Liver (tissue), 9 donors: ENCODE results near the gene OR8D2. TPM values are rescaled to one million over a fixed set of nuclear protein-coding genes. Genes with fewer than 3 reads are reported as not detected.

ENCODE experiments used
- DNase-seq: peaks from one replicate; pipeline ENCODE4 v3.0.0-alpha.2; 2017; ENCODE audit warnings: low spot score
- H3K27ac ChIP-seq, 2 donors: one replicate each; pipeline ENCODE4 v1.7.0; 2013; ENCODE audit warnings: inconsistent platforms in 2 of 2, low read length in 2 of 2, control low read depth in 1 of 2, low read depth in 1 of 2, mild to moderate bottlenecking in 1 of 2
- H3K27me3 ChIP-seq, 4 donors: one replicate each; pipeline versions ENCODE4 v1.6.1 to v1.7.0; 2013; ENCODE audit warnings: low read length in 3 of 4, inconsistent platforms in 1 of 4, mild to moderate bottlenecking in 1 of 4, moderate library complexity in 1 of 4; ENCODE audit not compliant: control insufficient read depth in 4 of 4, insufficient read depth in 4 of 4
- H3K36me3 ChIP-seq, 4 donors: one replicate each; pipeline versions ENCODE4 v1.6.1 to v1.7.0; 2013; ENCODE audit warnings: low read length in 3 of 4, mild to moderate bottlenecking in 3 of 4, low read depth in 1 of 4, moderate library complexity in 1 of 4; ENCODE audit not compliant: control insufficient read depth in 4 of 4, insufficient read depth in 3 of 4
- H3K4me1 ChIP-seq, 4 donors: one replicate each; pipeline versions ENCODE4 v1.6.1 to v1.7.0; 2013; ENCODE audit warnings: low read length in 3 of 4, mild to moderate bottlenecking in 3 of 4, moderate library complexity in 1 of 4; ENCODE audit not compliant: control insufficient read depth in 4 of 4, insufficient read depth in 4 of 4
- H3K4me3 ChIP-seq, 3 donors: one replicate each; pipeline versions ENCODE4 v1.6.1 to v1.7.0; 2013; ENCODE audit warnings: low read length in 3 of 3, control low read depth in 1 of 3, low read depth in 1 of 3, mild to moderate bottlenecking in 1 of 3
- H3K9ac ChIP-seq, 2 donors: one replicate each; pipeline ENCODE4 v1.7.0; 2013; ENCODE audit warnings: low read length in 2 of 2, mild to moderate bottlenecking in 2 of 2, moderate library complexity in 2 of 2, control low read depth in 1 of 2, low read depth in 1 of 2
- H3K9me3 ChIP-seq, 4 donors: one replicate each; pipeline versions ENCODE4 v1.6.1 to v1.7.0; 2013; ENCODE audit warnings: low read length in 3 of 4; ENCODE audit not compliant: control insufficient read depth in 4 of 4
- ATF3 ChIP-seq: IDR thresholded peaks from 2 replicates; pipeline ENCODE4 v1.6.1; 2016; ENCODE audit warnings: antibody characterized with exemption
- CTCF ChIP-seq: fragments of 150-350 bp; IDR thresholded peaks from 2 replicates; pipeline ENCODE4 v1.5.1; 2017; ENCODE audit warnings: improper control_type of control experiment, low read depth, low read length; ENCODE audit not compliant: missing input control
- EGR1 ChIP-seq, 2 donors: IDR thresholded peaks; 2 replicates each; pipeline ENCODE4 v1.6.1; 2016 to 2018; ENCODE audit warnings: antibody characterized with exemption in 2 of 2, low read depth in 2 of 2
- FOXA1 ChIP-seq: IDR thresholded peaks from 2 replicates; pipeline ENCODE4 v1.6.1; 2016; ENCODE audit warnings: antibody characterized with exemption
- FOXA2 ChIP-seq: IDR thresholded peaks from 2 replicates; pipeline ENCODE4 v1.6.1; 2016; ENCODE audit warnings: antibody characterized with exemption
- GABPA ChIP-seq, 2 donors: IDR thresholded peaks in 1 of 2; conservative IDR thresholded peaks in 1 of 2; 2 replicates each; pipeline ENCODE4 v1.6.1; 2016; ENCODE audit warnings: antibody characterized with exemption in 2 of 2, mild to moderate bottlenecking in 1 of 2, moderate library complexity in 1 of 2
- HNF4A ChIP-seq, 2 donors: conservative IDR thresholded peaks; 2 replicates each; pipeline ENCODE4 v1.6.1; 2016; ENCODE audit warnings: antibody characterized with exemption in 2 of 2, mild to moderate bottlenecking in 2 of 2
- HNF4G ChIP-seq: IDR thresholded peaks from 2 replicates; pipeline ENCODE4 v1.6.1; 2016; ENCODE audit warnings: antibody characterized with exemption
- JUND ChIP-seq, 2 donors: IDR thresholded peaks; 2 replicates each; pipeline ENCODE4 v1.6.1; 2016; ENCODE audit warnings: antibody characterized with exemption in 2 of 2
- MAX ChIP-seq: IDR thresholded peaks from 2 replicates; pipeline ENCODE4 v1.6.1; 2016; ENCODE audit warnings: antibody characterized with exemption
- NR2F2 ChIP-seq: IDR thresholded peaks from 2 replicates; pipeline ENCODE4 v1.6.1; 2016; ENCODE audit warnings: antibody characterized with exemption
- RAD21 ChIP-seq, 2 donors: IDR thresholded peaks; 2 replicates each; pipeline ENCODE4 v1.6.1; 2016; ENCODE audit warnings: antibody characterized with exemption in 2 of 2, mild to moderate bottlenecking in 2 of 2
- REST ChIP-seq: IDR thresholded peaks from 2 replicates; pipeline ENCODE4 v1.6.1; 2016; ENCODE audit warnings: antibody characterized with exemption, mild to moderate bottlenecking
- RXRA ChIP-seq, 2 donors: IDR thresholded peaks; 2 replicates each; pipeline ENCODE4 v1.6.1; 2017 to 2018; ENCODE audit warnings: antibody characterized with exemption in 2 of 2, mild to moderate bottlenecking in 1 of 2
- SP1 ChIP-seq: IDR thresholded peaks from 2 replicates; pipeline ENCODE4 v1.6.1; 2018; ENCODE audit warnings: antibody characterized with exemption, mild to moderate bottlenecking
- TAF1 ChIP-seq: conservative IDR thresholded peaks from 2 replicates; pipeline ENCODE4 v1.6.1; 2016; ENCODE audit warnings: antibody characterized with exemption, mild to moderate bottlenecking
- YY1 ChIP-seq: IDR thresholded peaks from 2 replicates; pipeline ENCODE4 v1.6.1; 2016; ENCODE audit warnings: antibody characterized with exemption, mild to moderate bottlenecking
- ZBTB33 ChIP-seq: IDR thresholded peaks from 2 replicates; pipeline ENCODE4 v1.6.1; 2016; ENCODE audit warnings: antibody characterized with exemption
- WGBS: extraction: QIAGEN DNeasy Blood & Tissue Kit; methylation state at CpG from one replicate; pipeline ENCODE4 v1.1.7; 2013; 5-methylcytosine and 5-hydroxymethylcytosine counted together
- polyA plus RNA-seq, 2 donors: library from polyadenylated mRNA; stranded (reverse) in 1 of 2; unstranded in 1 of 2; fragments of 200-250 nt in 1 of 2; fragments of >200 nt in 1 of 2; fragmentation: Nextera tagmentation in 1 of 2; extraction: Ambion mirVana in 1 of 2; gene quantifications; one replicate each; pipeline versions ENCODE4 v1.2.1 to v1.2.3, GENCODE V29; 2013 to 2015
- total RNA-seq, 2 donors: library from RNA; depleted of rRNA; stranded (reverse); fragments of >200 nt; gene quantifications; one replicate each; pipeline ENCODE4 v1.2.3, GENCODE V29; 2014
- donor health status: healthy.
- donor health status: healthy.
- donor health status: healthy.
- donor health status: healthy.
- donor health status: healthy.

Gene OR8D2
- total and polyA plus RNA-seq, 4 donors: not detected

- Histone ChIP-seq H3K9ac (no peak overlapping the region), H3K9me3 (no peaks in the 10 kb centered on the region), H3K27ac (no peak overlapping the region), H3K36me3 (no peaks in the 10 kb centered on the region), H3K4me3 (no peak overlapping the region), H3K4me1 (no peaks in the 10 kb centered on the region), H3K27me3 (peaks cover 0 to 2% (median 0%) of the 10 kb centered on the region in 4 donors)
- no peak for DNase-seq
- TF ChIP-seq REST (no peak), EGR1 (IDR thresholded peaks at IDR 0.05; ENCODE audit: low read depth in 2 of 2) (no peak), NR2F2 (no peak), CTCF (no peak), ATF3 (no peak), FOXA2 (no peak), YY1 (no peak), MAX (no peak), RAD21 (IDR thresholded peaks at IDR 0.05) (no peak), SP1 (no peak), TAF1 (no peak), ZBTB33 (no peak), JUND (IDR thresholded peaks at IDR 0.05) (no peak), RXRA (IDR thresholded peaks at IDR 0.05) (no peak), GABPA (IDR thresholded peaks at IDR 0.05 in 1 of 2, conservative IDR thresholded peaks at IDR 0.05 in 1 of 2) (no peak), HNF4A (conservative IDR thresholded peaks at IDR 0.05) (no peak), HNF4G (no peak), FOXA1 (no peak)
- 49% methylated on average over 1 of the region's 1 CpG for WGBS
Measured at GRCh38 chr11:124294687-124295086, 25.3 kb downstream of the OR8D2 start.
